ENCODE results near the gene PIK3R1. TPM values are rescaled to one million over a fixed set of nuclear protein-coding genes. Genes with fewer than 3 reads are reported as not detected.

PIK3R1 gene
- total and polyA plus RNA-seq, 2 of the 4 experiments (the other 2 are of a cell fraction): 2.4 to 9.3 TPM

DNA sequence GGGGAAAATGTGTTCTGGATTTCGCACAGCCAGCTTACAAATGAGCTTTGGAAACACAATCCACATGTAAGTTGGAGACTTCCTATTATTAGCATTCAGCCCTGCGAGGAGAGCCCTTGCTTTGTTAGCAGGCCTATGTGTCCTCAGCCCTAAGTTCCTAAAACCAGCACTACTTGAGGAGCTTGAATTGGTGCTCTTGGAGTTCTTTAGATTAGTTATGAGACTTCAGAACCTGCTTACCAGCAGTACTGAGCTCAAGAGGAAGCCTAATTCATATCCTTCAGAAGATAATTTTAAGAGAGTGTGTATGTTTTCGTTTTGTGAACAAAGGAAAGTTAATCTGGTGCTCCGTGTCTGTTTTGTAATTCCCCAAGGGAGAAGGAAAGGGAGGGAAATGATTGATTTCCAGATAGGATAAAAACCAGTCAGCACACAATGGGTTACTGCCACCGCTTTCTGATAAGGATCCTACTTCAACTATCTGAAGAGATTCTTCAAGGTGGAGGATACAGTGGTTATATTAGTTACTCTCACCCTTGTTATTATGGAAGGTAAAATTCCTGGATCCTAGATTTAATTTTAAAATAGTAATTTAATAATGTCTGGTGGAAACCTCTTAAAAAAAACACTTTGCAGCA is 35.2 kb downstream of the PIK3R1 start:
- H2AK9ac ChIP-seq (replicated peaks; ENCODE audit: low read depth, low read length, poor library complexity): no peak overlapping the region
- ATAC-seq (ENCODE audit: low read depth) (no peak), DNase-seq (no peak)
- BruUV-seq (replicated peaks): no TSS peak
- H4K20me1 ChIP-seq (ENCODE audit: insufficient read depth, low read length): peaks cover 6% of the 10 kb centered on the region; the same call in 1 of the 2 replicates
- peaks cover 12% of the 10 kb centered on the region for H3K4me1 ChIP-seq (ENCODE audit: control insufficient read depth, insufficient read depth, low read length)
- no peak overlapping the region for H2BK5ac ChIP-seq (ENCODE audit: low read depth, low read length, poor library complexity, severe bottlenecking)
- H3K9ac ChIP-seq (ENCODE audit: low read depth, low read length): no peak overlapping the region
- H3K14ac ChIP-seq (replicated peaks; ENCODE audit: low read depth, low read length): no peak overlapping the region; the same call in 1 of the 2 replicates
- intact Hi-C loops (cut with micrococcal nuclease) (loop anchor here (5.0 to 10.0 kb wide), 3 partner anchors 33 to 1446 kb away; partner anchors contain the start of gene PIK3R1), dilution Hi-C loops (cut with HindIII; ENCODE audit: low sequenced_read_pairs, unreplicated experiment) (no loop called here), in situ Hi-C loops (cut with MboI; ENCODE audit: low sequenced_read_pairs) (loop anchor here (5.0 to 25.0 kb wide), 2 partner anchors 1003 to 1438 kb away; no protein-coding TSS in a partner anchor)
- no peak overlapping the region for H2AK5ac ChIP-seq (ENCODE audit: low read depth, low read length)
- ChIA-PET POLR2A (ENCODE audit: unreplicated experiment) (interaction anchor here (0.6 kb wide), 1 partner anchor 35 kb away, joined by 3 read pairs; the partner anchor contains the start of gene PIK3R1), CTCF (interaction anchor here (0.7 to 3.1 kb wide), 2 partner anchors 9 to 1004 kb away, joined by 3 to 19 read pairs; no protein-coding TSS in a partner anchor)
- H2BK20ac ChIP-seq (ENCODE audit: low read depth, low read length): no peak overlapping the region
- H3K9me1 ChIP-seq (ENCODE audit: insufficient read depth, low read length): peaks cover 9% of the 10 kb centered on the region
- no peaks in the 10 kb centered on the region for H3K36me3 ChIP-seq (ENCODE audit: control insufficient read depth, insufficient read depth, low read length)
- 0 out of 2 replicates have a peak overlapping the region, but pooled peaks have one; percentile 46 for H3K23ac ChIP-seq (ENCODE audit: low read depth, low read length)
- no peak overlapping the region for H2BK15ac ChIP-seq (ENCODE audit: low read depth, low read length)
- H2BK120ac ChIP-seq (ENCODE audit: low read depth, low read length): no peak overlapping the region
- no peaks in the 10 kb centered on the region for H3K27me3 ChIP-seq (ENCODE audit: control insufficient read depth, insufficient read depth, low read length)
- no peak overlapping the region for H2AFZ ChIP-seq (replicated peaks; ENCODE audit: low read length, poor library complexity)
- no peak overlapping the region for H3K4ac ChIP-seq (ENCODE audit: low read depth, low read length)
- H3K27ac ChIP-seq (ENCODE audit: insufficient read depth, low read length): no peak overlapping the region
- H4K91ac ChIP-seq (ENCODE audit: insufficient read depth, low read depth, low read length): no peak overlapping the region
- peak overlapping the region; percentile 46; the same call in 1 of the 2 replicates for H3K4me2 ChIP-seq (ENCODE audit: low read depth, low read length)
- H3K4me3 ChIP-seq (ENCODE audit: insufficient read depth, low read depth, low read length): no peak overlapping the region
- 0 out of 4 replicates have a peak overlapping the region, but pooled peaks of 1 of the 2 experiments have one; percentile 26 for H4K8ac ChIP-seq (ENCODE audit: low read depth in 2 of 2, low read length in 2 of 2)
- peaks cover 11 to 41% of the 10 kb centered on the region in 2 experiments; a peak in 3 of 4 replicates for H3K79me1 ChIP-seq (ENCODE audit: low read depth in 1 of 2, low read length in 2 of 2)
- no peak overlapping the region for H3K56ac ChIP-seq (ENCODE audit: extremely low read depth, insufficient read depth, low read length)
- WGBS, 2 experiments (ENCODE audit: extremely low coverage in 2 of 2, insufficient read length in 1 of 2): no CpG with 5 or more reads among the region's 5 CpGs
- no peaks in the 10 kb centered on the region for H3K9me3 ChIP-seq (ENCODE audit: control insufficient read depth, insufficient read depth, low read length)
- TF ChIP-seq CEBPB (IDR thresholded peaks at IDR 0.05; ENCODE audit: low read depth, low read length) (no peak), CTCF (conservative IDR thresholded peaks at IDR 0.05; ENCODE audit: low read depth, low read length) (no peak), ELK1 (IDR thresholded peaks at IDR 0.05; ENCODE audit: borderline replicate concordance, low read depth, low read length) (no peak), RCOR1 (IDR thresholded peaks at IDR 0.05; ENCODE audit: insufficient replicate concordance, low read length) (no peak), MAZ (IDR thresholded peaks at IDR 0.05; ENCODE audit: borderline replicate concordance, low read depth, low read length) (no peak), MAFK (IDR thresholded peaks at IDR 0.05; ENCODE audit: low read depth, low read length) (no peak), CHD1 (IDR thresholded peaks at IDR 0.05; ENCODE audit: low read depth, low read length) (no peak), BHLHE40 (IDR thresholded peaks at IDR 0.05; ENCODE audit: low read depth, low read length) (no peak), SMC3 (IDR thresholded peaks at IDR 0.05; ENCODE audit: low read depth, low read length) (no peak), POLR2A (IDR thresholded peaks at IDR 0.05; ENCODE audit: low read depth, low read length) (no peak), NFE2L2 (IDR thresholded peaks at IDR 0.05; ENCODE audit: low read depth, low read length) (no peak)
- H4K5ac ChIP-seq (ENCODE audit: low read depth, low read length): peak overlapping the region; percentile 15; the same call in 1 of the 2 replicates
- H3K18ac ChIP-seq (ENCODE audit: low read depth, low read length): peak overlapping the region; percentile 14; the same call in 1 of the 2 replicates
